Stimulated activated CD4-positive, alpha-beta T cell treated with anti-CD3 and anti-CD28 coated beads, Interleukin-4, amount 100 ng/mL, for 1 hour (primary cell): ENCODE data around the gene TRIM52.

Experiments used
- DNase-seq: peaks from one replicate; pipeline ENCODE4 v3.0.0-alpha.2; 2020

The TRIM52 gene

DNA sequence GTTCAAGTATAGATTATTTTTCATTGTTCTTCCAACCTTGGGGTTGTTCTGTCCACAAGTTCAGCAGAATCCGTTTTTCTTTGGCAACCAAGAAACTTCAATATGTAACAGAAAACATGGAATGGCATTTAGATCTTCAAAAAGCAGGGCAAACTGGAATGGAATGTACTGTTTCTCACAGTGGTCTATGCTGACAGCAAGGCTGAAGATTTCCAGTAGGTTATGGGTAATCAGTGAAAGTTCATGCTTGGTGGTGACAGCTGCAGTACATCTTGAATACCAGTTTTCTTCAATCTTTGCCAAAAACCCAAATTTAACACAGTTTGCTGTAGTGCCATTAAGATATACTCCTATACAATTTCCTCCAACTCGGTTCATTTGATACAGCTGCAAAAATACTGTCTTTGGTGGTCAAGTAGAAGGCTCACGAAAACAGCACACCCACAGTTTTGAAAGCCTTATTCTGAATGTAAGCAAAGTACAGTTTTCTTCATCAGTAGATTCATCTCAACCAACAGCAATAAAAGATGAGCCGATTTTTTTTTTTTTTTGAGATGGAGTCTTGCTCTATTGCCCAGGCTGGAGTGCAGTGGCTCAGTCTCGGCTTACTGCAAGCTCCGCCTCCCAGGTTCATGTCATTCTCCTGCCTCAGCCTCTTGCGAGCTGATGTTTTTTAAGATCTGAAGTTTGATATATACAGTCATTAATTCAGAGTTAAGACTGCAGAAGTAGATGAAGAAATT, 4.9 kb downstream of the TRIM52 start:
- no peak for DNase-seq

DNA sequence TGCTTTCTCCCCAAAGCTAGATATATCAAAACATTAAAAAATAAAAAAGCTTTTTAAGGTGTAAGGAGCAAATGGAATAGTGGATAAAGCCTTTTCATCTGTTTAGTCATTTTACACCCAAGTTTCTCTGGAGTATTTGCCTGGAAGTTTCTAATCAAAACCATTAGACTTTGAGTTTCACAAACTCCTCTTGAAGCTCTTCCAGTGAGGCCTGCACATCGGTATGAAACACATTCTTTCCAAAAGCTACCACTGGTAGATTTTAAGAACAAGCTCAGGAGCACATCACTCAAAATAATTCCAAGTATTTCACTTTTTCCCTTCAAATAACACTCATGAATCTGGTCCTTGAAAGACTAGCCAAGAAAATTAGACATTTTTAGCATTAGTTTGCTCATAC, 5.7 kb downstream of the TRIM52 start:
- no peak for DNase-seq

DNA sequence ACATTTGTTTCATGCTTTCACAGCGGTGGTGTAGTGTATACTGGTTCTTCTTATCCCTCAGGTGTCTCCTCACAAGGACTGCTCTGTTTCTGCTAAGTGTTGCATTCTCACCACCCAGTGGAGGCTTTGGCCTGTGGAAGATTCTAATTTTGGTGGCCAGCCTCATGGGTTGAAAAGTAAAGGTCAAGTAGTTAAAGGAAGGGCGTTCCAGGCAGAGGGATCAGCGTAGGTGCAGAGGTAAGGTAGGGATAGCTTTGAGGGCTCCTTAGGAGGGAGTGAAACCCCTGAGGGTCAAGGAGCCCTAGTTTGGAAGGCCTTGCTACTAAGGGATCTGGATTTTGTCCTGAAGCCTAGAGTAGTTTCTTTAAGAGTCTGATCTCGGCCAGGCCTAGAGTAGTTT, 12.7 kb downstream of the TRIM52 start:
- DNase-seq: no peak

DNA sequence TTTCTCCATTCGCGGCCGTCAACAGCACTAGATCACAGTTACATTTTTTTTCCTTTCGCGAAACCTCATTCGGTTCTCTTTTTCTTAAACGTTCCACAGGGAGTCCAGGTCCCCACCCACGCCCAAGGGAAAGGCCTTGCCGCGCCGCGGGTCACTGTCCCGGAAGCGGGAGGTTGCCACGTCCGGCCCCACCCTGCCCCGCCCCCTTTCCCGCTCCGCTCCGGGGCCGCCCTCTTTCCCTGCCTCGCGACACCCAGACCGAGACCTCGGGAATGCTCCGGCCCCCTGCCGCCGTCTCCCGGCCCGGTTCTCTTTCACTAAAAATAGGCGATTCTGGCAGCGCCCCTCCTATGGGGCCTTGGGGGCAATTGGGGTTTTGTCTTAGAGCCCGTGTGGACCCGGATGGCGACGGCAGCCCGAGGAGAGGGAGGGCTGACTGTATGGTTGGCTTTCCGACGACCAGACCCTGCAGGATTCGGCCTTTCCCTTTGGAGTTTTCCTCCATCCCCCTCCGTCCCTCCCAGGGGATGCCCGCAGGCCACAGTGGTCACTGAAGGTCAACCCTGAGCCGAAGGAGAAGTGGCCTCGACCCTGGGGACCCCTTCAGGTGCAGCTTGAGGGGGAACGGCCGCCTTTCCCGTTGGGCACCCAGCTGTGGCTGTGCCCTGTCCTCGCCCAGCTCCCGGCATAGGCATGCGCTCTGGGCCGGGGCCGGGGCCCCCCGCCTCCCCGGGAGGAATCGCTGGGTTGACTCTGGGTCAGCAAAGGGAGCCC, 14.5 kb downstream of the TRIM52 start:
- DNase-seq: peak; percentile 73

DNA sequence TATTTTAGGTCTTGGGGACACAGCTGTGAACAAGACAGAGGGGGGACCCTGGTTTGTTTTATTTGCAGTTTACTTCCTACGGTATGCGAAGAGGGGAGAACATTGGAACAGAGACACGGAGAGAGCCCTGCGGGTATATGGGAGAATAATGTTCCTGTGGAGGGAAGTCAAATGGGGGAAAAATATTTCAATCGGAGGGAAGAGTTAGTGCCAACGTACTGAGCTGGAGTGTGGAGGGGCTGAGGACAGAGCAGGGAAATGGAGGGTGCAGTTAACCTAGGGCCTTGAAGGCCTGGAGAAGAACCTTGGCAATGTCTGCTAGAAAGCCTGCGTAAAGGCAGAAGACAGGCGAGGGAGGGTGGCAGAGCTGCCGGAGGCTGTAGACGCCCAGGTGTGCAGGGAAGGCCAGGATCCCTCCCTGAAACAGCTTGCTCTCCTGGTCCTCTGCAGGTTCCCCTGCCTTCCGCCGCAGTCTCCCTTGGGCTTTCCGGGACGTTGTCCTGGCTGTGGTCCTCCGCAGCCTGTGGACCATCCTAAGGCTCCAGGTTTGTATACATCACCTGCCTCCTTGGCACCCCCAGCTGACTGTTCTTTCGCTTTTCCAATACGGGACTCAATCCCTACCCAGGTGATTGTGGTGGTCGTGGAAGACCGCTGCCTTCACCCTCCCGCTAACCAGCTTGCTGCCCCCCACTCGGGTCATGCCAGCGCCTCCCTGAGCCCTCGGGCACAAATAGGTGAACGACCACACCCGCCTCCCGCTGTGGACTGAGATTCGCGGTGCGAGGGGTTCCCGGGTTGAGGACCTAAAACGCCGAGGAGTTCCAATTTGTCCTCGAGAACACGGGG, 15.3 kb downstream of the TRIM52 start:
- no peak for DNase-seq

DNA sequence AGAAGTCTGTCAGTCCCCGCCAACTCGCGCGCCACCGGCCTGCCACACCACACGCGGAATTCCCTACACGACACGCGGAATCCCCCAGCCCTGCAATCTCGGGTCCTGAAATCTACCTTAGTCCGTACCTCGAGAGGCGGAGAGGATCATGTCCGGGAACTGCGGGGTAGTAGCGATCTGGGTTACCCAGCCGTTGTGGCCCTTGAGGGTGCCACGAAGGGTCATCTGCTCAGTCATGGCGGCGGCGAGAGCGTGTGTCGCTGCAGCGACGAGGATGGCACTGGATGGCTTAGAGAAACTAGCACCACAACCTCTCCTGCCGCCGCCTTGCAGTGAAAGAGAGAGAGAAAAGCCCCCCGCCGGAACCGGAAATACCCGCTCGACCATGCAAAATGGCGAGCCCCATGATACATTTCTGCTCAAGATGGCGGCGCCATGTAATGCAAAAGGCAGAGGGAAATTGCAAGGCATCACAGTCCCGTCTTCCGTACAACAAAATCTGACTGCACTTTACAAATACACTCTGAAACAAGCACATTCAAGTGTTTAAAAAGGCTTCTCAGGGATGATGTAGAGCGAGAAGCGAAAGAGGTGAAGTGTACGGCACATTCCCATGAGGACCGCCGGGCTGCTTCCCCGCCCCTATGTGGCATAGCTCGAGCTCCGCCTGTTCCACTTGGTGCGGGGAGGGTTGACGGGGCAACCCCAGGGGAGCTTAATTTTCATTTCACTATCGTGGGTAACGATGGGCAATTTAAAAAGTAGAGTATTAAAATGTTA, 17.2 kb downstream of the TRIM52 start, which contains the start of gene RACK1:
Gene RACK1, minus strand, starts transcription at position 343 of the 780 bp plus-strand sequence. Its CDS starts 106 bp downstream, at position 237.
- peak; percentile 87 for DNase-seq

DNA sequence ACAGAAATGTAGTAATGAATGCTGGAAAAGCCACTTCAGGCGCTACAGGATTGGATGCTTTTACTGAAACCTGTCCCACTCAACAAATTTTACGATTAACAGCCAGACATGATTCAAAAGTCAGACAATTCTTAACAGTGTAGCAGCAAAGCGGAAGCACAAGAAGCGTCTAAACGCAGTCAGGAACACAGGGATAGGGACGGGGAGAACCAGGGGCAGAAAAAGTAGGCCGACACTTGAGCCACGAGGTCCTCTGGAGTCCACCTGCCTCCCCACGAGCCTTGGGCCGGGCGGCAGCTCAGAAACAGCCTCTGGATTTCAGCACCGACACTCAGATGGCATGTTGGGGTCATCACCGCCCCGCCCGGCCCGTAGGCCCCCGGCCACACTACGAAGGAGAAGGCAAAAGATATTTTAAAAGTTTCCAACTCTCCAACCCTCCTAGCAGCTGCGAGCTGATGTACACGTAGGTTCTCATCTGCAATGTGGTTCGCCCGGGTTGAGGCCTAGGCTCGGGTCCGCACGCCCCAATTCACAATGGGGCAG, 17.9 kb downstream of the TRIM52 start:
- no peak for DNase-seq

DNA sequence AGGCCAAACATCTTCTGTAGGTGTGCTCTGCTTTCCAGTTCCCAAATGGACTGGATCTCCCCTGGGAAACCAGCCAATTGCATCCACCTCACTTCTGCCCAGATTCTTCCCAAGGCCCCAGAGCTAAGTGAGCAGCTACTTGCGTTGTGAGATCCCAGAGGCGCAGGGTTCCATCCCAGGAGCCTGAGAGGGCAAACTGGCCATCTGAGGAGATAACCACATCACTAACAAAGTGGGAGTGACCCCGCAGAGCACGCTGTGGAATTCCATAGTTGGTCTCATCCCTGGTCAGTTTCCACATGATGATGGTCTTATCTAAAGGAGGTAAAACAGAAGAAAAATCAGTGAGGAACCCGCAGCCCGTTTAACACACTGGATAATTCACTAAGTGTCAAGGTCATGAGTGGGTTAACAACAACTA, 18.9 kb downstream of the TRIM52 start:
- DNase-seq: no peak

DNA sequence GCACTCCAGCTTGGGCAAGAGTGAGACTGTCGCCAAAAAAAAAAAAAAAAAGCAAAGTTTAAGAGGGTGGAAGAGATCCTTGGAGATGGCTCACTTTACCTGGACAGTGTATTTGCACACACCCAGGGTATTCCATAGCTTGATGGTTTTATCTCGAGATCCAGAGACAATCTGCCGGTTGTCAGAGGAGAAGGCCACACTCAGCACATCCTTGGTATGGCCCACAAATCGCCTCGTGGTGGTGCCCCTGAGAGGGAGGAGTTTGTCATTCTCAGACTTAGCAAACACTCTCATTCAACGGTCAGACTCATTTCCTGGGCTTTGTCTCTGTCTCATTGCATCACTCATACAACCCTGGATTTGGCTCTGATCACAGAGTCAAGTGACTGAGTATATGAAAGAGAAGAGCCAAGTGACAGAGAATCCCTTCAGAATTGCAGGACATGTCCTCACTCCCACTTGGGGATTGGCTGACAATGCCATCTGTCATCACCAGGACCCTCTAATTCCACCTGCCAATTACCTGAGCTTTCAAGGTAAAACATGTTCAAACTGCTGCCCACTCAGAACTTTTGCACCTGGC, 19.5 kb downstream of the TRIM52 start:
- DNase-seq: peak; percentile 48

DNA sequence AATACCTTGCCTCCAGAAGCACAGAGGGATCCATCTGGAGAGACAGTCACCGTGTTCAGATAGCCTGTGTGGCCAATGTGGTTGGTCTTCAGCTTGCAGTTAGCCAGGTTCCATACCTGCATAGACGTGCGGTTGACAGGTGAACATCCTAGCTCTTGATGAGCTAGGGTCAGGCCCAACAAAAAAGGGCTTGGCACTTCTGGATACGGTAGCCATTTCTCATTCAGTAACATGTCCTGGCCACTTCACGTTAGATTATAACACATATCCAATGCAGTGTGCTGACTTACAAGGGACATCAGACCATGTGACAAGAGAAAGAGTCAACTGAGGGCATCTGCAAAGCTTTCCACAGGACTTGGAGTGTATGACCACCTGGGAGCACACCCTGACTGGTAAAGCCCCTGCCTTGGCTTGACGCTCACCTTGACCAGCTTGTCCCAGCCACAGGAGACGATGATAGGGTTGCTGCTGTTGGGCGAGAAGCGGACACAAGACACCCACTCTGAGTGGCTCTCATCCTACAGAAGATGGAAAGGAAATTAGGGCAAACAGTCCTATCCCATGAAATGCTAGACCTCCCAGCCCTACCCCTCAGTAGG, 21.8 kb downstream of the TRIM52 start:
- no peak for DNase-seq

DNA sequence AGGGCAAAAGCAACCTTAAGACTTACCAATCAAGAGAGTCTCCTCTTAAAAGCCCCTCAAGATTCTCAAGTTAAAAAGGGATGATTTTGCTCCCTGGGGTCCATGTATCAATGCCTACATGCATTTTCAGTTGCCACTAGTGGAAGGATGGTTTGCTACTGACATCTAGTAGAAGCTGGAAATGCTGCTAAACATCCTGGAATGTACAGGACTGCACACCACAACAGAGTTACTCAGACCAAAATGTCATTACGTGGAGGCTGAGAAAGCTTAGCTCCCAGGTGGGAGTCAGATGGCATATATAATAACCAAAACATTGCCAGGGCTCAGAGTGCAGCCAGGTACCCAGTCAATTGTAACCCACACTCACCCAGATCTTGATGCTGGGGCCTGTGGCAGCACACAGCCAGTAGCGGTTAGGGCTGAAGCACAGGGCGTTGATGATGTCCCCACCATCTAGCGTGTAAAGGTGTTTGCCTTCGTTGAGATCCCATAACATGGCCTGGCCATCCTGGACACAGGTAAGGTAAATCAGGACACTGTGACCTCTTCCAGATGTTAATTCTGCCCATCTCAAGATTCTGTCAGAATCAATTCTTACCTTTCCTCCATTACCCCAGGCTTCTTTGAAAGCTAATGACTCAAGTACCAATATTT, 23.1 kb downstream of the TRIM52 start:
- DNase-seq: no peak

DNA sequence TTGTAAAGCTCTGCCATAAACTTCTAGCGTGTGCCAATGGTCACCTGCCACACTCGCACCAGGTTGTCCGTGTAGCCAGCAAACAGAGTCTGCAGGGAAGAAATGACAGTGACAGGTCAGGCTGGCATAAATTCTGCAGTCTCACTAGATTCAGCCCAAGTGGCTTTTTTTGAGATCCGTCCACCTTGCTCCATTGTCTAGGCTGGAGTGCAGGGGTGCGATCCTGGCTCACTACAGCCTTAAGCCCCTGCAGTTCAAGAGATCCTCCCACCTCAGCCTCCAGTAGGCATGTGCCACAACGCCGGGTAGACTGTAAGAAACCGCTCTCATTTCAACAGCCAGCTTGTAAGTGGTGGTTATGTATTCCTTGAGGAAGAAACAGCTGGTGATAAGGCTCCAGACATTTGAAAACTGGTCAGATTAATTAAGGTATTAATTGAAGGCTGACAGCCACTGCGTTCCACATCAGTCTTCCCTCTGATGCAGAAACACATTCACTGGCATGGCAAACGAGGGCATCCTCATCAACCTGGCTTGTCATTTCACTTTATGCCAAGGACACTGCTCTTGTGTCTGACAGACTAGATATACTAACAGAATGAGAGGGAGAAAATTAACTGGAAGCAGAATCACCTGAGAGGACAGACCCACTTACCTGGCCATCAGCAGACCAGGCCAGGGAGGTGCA, 23.8 kb downstream of the TRIM52 start:
- DNase-seq: no peak

DNA sequence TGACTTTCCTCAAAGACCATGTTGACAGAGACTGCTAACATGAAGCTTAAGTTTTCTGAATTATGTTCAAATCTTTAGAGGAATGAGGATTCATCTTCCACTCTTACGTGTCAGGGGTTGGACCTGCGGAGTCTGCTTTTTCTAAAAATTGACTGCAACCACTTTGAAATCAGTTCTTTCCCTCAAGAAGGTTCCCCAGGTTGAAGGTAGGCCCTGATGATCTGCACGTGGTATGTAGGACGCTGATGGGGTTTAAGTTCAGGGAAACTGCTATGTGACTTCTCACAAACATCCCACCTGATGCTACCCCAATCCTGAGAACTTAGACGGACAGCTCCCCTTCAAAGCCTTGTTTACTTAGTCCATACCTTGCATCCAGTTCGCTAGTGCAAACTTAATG, 24.5 kb downstream of the TRIM52 start:
- no peak for DNase-seq

DNA sequence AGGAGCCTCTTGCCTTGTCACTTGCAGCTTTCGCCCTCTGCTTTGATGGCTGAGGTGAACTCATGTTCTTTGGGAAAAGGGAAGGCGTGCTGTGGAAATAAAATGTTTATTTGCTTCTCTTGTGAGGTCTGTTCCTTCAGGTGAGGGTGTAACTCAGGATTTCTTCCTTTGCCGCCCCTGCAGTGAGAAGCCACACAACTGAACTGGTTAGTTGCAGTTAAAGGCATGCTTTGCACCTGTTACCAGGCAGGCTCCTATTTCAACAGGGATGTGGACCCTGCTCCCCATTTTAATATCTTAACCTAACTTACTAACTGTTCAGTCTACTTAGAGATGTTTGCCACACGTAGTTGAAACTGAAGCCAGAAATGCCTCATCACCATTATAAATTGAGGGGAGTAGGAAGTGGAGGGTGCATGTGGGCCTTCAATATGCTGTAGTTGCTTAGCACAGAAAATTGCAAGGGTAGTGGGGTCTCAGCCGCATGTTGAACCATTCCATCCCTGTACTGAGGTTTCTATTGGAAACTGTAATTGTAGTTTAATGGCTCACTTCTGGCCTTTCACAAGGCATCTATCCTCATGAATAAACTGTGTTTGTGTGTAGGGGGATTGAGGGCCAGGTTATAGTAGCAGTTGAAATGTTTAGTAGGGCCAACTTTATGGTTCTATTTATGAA, 25.1 kb downstream of the TRIM52 start:
- DNase-seq: no peak

DNA sequence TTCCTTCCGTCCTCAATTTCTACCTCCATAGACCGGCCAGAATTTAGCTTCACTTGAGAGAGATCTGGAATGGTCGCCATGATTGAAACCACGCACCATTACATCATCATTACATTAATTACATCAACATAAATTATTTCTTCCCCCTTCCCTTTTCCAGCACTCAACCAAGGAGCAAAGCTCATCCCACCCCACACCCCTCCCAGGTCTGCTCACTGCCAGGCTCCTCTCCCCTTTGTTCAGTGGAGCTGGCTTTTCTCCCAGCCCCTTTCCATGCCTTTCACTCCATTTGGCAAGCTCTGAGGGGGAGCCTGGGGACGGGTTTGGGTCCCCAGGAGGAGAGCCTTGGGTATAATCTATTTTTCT, 25.6 kb downstream of the TRIM52 start:
- DNase-seq: no peak

DNA sequence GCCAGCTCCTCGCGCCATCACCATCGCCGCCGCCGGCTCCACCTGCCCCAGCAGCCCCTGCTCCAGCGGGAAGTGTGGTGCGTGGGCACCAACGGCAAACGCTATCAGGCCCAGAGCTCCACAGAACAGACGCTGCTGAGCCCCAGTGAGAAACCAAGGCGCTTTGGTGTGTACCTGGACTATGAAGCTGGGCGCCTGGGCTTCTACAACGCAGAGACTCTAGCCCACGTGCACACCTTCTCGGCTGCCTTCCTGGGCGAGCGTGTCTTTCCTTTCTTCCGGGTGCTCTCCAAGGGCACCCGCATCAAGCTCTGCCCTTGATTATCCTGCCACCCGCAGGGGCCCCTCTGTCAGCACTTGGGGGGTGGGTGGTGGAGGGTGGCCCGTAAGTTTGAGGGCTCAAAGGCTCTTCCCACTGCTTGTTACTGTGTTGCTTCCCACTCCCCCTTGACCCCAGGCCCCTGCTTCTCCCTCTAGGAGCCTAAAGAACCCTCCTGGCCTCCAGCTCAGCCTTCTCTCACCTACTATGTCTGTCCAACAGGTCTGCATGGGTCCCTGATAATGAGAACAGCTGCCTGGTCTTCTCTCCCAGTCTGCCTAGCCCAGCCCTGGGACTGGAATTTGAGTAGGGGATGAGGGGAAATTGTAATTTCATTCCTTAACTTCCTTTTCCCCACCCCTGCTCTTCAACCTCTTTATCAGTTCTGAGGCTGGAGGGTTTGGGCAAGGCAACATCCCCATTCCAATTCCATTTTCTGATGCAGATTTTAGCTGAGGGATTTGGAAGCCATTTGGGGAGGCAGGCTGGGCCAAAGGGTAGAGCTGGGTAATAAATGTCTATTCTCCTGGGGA, 26.3 kb downstream of the TRIM52 start:
- no peak for DNase-seq

DNA sequence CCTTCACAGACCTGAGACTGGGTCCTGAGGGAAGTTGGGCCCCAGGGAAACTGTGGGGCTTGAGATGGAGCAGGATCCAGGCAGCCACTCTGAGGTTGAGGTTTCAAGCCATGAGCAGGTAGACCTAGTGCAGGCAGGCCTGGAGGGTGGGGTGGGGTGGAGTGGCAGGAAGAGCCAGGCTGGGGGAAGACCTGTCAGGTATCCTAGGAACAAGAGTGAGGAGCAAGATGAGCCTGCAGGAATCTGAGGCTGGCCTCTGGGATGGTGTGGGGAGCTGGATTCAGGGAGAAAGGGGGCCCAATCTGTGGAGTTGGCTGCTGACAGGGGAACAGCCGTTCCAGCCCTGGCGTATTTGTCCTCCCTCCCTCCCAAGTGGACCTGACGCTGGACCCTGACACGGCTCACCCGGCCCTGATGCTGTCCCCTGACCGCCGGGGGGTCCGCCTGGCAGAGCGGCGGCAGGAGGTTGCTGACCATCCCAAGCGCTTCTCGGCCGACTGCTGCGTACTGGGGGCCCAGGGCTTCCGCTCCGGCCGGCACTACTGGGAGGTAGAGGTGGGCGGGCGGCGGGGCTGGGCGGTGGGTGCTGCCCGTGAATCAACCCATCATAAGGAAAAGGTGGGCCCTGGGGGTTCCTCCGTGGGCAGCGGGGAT, 27.0 kb downstream of the TRIM52 start:
- DNase-seq: no peak
